Activated CD4-positive, CD25-positive, alpha-beta regulatory T cell treated with anti-CD3 and anti-CD28 coated beads, Interleukin-2, amount 50 U/mL, for 16 hours (primary cell): ENCODE measurements around the gene NHS.

Experiments
- DNase-seq: peaks from one replicate; pipeline ENCODE4 v3.0.0-alpha.2; 2020; ENCODE audit warnings: low read depth, low spot score

Gene NHS

GRCh38 chrX:17448188-17448587 lies 73.2 kb downstream of the NHS start:
- DNase-seq = no peak

GRCh38 chrX:17449866-17450265 lies 74.9 kb downstream of the NHS start:
- DNase-seq = no peak

- no peak for DNase-seq
Measured at GRCh38 chrX:17453788-17454187, 78.8 kb downstream of the NHS start.

GRCh38 chrX:17456526-17456925 lies 81.5 kb downstream of the NHS start:
- DNase-seq = no peak

GRCh38 chrX:17459008-17459611 lies 84.1 kb downstream of the NHS start:
- no peak for DNase-seq

- no peak for DNase-seq
Measured at GRCh38 chrX:17459661-17460060, 84.7 kb downstream of the NHS start.

- DNase-seq = no peak
Measured at GRCh38 chrX:17462881-17463280, 87.9 kb downstream of the NHS start.

- no peak for DNase-seq
Measured at GRCh38 chrX:17464194-17464593, 89.2 kb downstream of the NHS start.

- no peak for DNase-seq
Measured at GRCh38 chrX:17465201-17465600, 90.2 kb downstream of the NHS start.

- DNase-seq = no peak
Measured at GRCh38 chrX:17465802-17466201, 90.8 kb downstream of the NHS start.

- no peak for DNase-seq
Measured at GRCh38 chrX:17470136-17470535, 95.1 kb downstream of the NHS start.

- no peak for DNase-seq
Measured at GRCh38 chrX:17471121-17471520, 96.1 kb downstream of the NHS start.

- DNase-seq = no peak
Measured at GRCh38 chrX:17471861-17472260, 96.9 kb downstream of the NHS start.

GRCh38 chrX:17472424-17472823 lies 97.4 kb downstream of the NHS start:
- DNase-seq = no peak

- DNase-seq = no peak
Measured at GRCh38 chrX:17473021-17473420, 98.0 kb downstream of the NHS start.

- DNase-seq = no peak
Measured at GRCh38 chrX:17474892-17475291, 99.9 kb downstream of the NHS start.

GRCh38 chrX:17475449-17476217 lies 100.6 kb downstream of the NHS start:
- no peak for DNase-seq

- DNase-seq = no peak
Measured at GRCh38 chrX:17476411-17476810, 101.4 kb downstream of the NHS start.

- DNase-seq = no peak
Measured at GRCh38 chrX:17481086-17481485, 106.1 kb downstream of the NHS start.

GRCh38 chrX:17484592-17484991 lies 109.6 kb downstream of the NHS start:
- DNase-seq = no peak

- no peak for DNase-seq
Measured at GRCh38 chrX:17485391-17485790, 110.4 kb downstream of the NHS start.

- no peak for DNase-seq
Measured at GRCh38 chrX:17488036-17488435, 113.0 kb downstream of the NHS start.

GRCh38 chrX:17494216-17494615 lies 119.2 kb downstream of the NHS start:
- no peak for DNase-seq

- no peak for DNase-seq
Measured at GRCh38 chrX:17495052-17495451, 120.1 kb downstream of the NHS start.
